Measurements from ENCODE around the gene COA3.

- TF ChIP-seq EP300 (IDR thresholded peaks at IDR 0.05) (no peak), CTCF (IDR thresholded peaks at IDR 0.05) (no peak), POLR2A (IDR thresholded peaks at IDR 0.05) (no peak), POLR2AphosphoS5 (IDR thresholded peaks at IDR 0.05) (no peak)
Measured at GRCh38 chr17:42772945-42773289, 25.6 kb downstream of the COA3 start.

Measured in sigmoid colon (tissue), 4 donors.